HG03196 (cell line): ENCODE data around the gene ZSWIM9.

ENCODE experiments used
- ATAC-seq: cut with Tn5 transposase; IDR thresholded peaks from one replicate; pipeline ENCODE4 v1.9.1; 2021; ENCODE audit not compliant: unreplicated experiment

The ZSWIM9 gene

DNA sequence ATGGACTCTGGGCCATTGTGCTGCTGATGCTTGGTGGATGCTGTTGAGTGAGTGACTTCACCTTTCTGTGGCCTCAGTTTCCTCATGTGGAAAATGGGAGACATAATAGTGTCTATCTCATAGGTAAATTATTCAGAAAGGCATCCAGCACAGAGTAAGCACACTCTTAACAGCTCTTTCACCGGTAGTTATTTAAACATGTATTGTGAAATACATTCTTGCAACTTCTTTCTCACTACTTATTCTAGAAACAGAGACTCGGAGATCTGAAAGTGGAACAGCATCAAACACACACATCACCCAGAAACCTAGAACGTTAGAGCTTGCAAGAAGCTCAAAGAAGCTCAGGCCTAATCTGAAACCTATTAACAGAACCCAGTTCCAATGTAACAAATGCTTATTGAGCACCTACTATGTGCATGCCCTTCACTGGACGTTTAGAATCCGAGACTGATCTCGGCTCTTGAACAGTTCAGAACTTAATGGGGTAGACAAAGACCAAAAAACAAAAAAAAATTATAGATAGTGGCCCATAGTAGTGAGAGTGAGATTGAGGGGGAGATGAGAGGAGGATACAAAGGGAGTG is 4.1 kb downstream of the ZSWIM9 start:
- no peak for ATAC-seq

DNA sequence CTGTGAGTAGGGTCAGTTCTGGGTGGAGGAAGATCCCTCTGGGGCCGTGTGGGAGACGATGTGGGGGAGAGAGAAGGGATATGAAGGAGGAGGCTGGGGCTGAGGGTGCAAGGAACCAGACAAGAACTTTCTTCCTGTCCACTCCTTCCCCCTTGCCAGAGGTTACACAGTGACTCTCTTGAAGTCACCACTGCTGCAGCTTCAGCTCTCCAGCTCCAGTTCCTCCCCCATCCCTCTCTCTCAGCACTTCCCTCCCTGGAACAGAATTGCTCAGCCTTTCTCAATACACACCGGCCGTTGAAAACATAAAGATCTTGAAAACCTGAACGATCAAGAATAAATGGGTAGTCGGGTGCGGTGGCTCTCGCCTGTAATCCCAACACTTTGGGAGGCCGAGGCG is 5.1 kb downstream of the ZSWIM9 start:
- ATAC-seq: no peak

GRCh38 chr19:48176226-48176625 is 5.7 kb downstream of the ZSWIM9 start:
- no peak for ATAC-seq

GRCh38 chr19:48181505-48181904 is 11.0 kb downstream of the ZSWIM9 start:
- ATAC-seq: no peak

DNA sequence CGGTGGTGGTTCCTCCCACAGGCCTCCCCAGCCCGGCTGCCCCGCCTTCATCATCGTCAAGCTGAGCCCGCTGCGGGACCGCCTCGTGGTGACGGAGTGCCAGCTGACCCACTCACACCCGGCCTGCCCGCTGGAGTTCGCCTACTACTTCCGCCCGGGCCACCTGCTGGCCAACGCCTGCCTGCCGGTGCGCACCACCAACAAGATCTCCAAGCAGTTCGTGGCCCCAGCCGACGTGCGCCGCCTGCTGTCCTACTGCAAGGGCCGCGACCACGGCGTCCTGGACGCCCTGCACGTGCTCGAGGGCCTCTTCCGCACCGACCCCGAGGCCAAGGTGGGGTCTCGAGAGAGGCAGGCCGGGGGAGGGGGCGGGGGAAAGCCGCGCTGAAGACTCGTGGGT is 12.0 kb downstream of the ZSWIM9 start:
- ATAC-seq: no peak

DNA sequence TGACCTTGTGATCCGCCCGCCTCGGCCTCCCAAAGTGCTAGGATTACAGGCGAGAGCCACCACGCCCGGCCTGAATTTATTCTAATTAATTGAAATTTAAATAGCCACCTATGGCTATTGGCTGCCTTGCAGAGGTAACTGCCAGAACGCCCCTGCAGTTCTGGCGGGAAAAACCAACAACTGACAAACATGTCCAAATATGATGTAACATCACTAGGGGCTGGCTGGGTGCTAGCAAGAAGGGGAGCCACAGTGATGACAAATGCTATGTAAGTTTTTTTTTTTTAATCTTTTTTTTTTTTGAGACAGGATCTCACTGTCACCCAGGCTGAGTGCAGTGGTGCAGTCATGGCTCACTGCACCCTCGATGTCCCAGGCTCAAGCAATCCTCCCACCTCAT is 12.9 kb downstream of the ZSWIM9 start:
- no peak for ATAC-seq

DNA sequence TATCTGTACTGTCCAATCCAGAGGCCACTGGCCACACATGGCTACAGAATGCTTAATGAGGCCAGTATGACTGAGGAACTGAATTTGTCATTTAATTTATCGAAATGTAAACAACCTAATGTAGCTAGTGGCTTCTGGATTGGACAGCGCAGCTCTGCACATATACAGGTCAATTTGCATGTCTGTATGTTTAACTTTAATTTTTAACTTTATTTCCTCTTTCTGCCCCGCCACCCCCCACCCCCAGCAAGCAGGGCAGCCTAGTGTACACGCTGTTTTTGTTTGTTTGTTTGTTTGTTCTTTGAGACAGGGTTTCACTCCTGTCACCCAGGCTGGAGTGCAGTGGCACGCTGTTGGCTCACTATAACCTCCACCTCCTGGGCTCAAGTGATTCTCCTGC is 15.5 kb downstream of the ZSWIM9 start:
- ATAC-seq: peak; percentile 41

DNA sequence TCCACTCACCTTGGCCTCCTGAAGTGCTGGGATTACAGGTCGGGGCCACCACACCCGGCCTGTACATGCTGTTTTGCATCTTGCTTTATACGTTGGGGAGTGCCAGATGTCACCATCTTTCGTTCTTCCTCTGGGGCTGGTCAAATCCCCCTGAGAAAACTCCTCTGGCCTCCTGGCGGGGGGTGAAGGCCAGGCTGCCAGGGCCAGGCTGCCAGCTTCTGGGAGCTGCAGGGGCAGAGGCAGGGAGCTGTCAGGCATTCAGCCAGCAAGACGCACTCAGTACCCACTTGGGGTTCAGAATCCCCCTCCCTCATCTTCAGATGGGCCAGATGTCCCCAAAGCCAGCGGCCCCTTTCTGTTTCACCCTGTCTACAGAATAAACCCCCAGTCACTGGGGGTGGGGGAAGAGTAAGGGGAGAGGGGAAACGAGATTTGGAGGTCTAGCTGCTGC is 16.1 kb downstream of the ZSWIM9 start:
- peak; percentile 53 for ATAC-seq

DNA sequence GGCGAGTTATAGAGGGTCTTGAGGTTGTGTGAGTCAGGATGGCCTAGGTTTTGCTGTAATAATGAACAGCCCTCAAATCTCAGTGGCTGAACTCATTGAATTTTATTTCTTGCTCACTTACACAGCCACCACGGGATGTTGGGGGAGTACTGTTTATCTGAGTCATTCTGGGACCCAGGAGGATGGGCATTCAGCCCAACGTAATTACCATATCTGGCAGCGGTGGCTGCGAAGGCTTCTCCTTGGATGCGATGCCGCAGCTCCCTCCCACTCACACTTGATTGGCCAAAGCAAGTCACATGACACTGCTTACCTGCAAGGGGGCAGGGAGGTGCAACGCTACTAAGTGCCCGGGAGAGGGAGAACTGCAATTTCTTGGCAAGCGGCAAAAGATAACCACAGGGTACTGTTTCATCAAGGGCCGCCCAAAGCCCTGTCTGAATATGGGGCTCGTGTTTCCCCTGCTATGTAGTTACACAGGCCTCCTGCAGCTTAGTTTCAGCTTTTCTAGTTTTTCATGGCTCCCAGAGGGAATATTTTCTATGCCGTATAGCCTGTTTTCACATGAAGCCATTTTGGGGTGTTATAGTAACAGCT is 19.9 kb downstream of the ZSWIM9 start:
- no peak for ATAC-seq

GRCh38 chr19:48190885-48191284 is 20.4 kb downstream of the ZSWIM9 start:
- ATAC-seq: no peak

DNA sequence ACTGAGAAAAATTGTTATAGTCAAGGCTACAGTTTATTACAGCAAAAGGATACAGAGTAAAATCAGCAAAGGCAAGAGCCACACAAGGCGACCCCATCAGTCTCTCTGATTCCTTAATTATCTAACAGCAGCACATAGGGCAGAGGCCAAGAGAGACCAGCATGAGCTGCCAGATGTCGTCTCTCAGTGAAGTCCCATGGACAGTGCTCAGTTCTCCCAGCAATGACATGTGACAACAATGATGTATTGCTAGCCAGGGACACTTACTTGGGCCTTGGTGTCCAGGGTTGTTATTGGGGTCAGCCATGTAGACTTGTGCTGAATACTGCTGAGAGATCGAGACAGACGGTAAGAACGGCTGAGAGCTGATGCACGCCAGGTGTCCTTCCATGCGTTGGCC is 22.3 kb downstream of the ZSWIM9 start:
- no peak for ATAC-seq

GRCh38 chr19:48194041-48194843 is 23.8 kb downstream of the ZSWIM9 start:
- no peak for ATAC-seq

DNA sequence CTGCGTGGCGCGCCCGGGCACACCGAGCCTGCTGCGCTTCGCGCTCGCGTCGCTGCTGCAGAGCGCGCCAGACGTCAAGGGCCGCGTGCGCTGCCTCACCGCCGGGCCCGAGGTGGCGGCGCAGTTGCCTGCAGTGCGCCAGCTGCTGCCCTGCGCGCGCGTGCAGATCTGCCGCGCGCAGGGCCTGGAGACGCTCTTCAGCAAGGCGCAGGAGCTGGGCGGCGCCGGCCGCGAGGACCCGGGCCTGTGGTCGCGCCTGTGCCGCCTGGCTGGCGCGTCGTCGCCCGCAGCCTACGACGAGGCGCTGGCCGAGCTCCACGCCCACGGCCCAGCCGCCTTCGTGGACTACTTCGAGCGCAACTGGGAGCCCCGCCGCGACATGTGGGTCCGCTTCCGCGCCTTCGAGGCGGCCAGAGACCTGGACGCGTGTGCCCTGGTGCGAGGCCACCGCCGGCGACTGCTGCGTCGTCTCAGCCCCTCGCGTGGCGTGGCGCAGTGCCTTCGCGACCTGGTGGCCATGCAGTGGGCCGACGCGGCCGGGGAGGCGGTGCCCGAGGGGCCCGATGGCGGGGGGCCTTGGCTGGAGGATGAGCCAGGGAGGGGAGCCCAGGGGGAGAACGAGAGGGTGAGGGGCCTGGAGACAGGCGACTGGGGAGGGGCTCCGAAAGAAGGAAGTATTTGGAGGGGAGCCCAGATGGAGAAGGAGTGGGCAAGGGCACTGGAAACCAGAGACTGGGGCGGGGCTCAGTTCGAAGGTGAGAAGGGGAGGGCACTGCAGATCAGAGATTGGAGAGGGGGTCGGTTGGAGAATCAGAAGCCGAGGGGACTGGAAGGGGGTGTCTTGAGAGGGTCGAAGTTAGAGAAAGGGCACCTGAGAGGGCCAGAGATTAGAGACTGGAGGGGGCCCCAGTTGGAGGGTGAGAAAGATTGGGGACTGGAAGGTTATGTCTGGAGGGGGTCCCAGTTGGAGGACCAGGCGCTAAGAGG is 24.7 kb downstream of the ZSWIM9 start:
- ATAC-seq: no peak

DNA sequence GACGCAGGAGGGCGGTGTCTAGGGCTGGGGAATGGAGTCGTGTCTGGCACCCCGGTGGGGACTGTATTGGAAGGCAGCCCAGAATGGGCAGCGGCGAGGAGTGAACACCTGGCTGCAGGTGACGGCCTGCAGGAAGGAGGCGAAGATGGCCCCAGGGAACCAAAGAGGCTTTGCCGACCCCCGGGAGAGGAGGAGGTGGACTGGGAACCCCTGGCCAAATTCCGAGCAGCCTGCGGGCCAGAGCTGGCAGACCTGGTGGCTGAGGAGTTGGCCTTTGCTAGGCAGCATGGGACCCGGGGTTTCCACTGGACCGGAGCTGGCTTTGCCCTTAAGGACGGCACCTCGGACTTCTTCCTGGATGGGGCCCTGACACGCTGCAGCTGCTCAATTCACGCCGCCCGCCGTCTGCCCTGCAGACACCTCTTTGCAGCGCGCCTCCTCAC is 25.9 kb downstream of the ZSWIM9 start:
- ATAC-seq: no peak

GRCh38 chr19:48196933-48197665 is 26.6 kb downstream of the ZSWIM9 start:
- ATAC-seq: no peak

- no peak for ATAC-seq
Observed at GRCh38 chr19:48203222-48203793, 32.8 kb downstream of the ZSWIM9 start.

DNA sequence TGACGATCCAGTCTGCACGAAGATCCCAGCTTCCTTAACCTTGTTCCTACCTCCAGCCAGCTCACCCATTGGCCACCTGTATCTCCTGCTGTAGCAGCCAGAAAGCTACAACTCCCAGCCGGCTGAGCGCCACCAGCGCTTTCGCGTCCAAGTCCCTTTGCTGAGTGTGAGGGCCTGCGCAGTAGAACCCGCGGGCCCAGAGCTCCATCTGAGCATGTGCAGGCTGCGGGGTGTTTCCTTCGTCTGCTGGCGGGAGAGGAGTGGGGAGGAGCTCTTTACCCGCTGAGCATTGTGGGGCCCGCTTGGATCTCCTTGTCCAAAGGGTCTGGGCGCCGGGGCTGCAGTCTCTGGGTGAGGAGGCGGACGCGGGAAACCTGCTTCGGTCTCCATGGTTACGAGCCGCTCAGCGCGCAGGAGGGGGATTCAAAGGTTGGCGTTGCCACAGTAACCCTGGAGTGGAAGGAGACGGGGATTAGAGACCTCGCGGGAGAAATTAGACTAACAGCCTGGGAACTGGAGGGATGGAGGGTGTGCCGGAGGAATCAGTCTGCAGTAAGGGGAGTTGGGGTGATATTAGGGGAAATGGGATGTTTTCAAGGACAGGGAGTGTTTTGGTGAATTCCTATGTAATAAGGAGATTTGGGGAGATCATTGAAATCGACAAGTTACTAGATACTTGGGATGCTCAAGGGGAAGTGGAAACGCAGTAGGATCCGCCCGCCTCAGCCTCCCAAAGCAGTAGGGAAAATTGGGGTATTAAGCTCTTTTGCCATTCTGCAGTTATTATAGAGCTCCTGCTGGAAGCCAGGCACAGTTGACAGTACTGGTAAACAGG is 33.5 kb downstream of the ZSWIM9 start:
- ATAC-seq: peak; percentile 90

GRCh38 chr19:48206397-48207093 is 36.1 kb downstream of the ZSWIM9 start:
- ATAC-seq: no peak

- no peak for ATAC-seq
Observed at GRCh38 chr19:48210005-48210404, 39.5 kb downstream of the ZSWIM9 start.
